HG03354 (cell line): ENCODE measurements around the gene HAX1.
"Not testable (repeated sequence)": the region's sequence is repeated elsewhere in the genome, so short reads cannot be mapped to it uniquely, and the experiment has no call there.

ENCODE experiments used
- ATAC-seq: cut with Tn5 transposase; IDR thresholded peaks from one replicate; pipeline ENCODE4 v1.9.1; 2021; ENCODE audit warnings: mild to moderate bottlenecking; ENCODE audit not compliant: unreplicated experiment, poor library complexity, severe bottlenecking

Gene HAX1

DNA sequence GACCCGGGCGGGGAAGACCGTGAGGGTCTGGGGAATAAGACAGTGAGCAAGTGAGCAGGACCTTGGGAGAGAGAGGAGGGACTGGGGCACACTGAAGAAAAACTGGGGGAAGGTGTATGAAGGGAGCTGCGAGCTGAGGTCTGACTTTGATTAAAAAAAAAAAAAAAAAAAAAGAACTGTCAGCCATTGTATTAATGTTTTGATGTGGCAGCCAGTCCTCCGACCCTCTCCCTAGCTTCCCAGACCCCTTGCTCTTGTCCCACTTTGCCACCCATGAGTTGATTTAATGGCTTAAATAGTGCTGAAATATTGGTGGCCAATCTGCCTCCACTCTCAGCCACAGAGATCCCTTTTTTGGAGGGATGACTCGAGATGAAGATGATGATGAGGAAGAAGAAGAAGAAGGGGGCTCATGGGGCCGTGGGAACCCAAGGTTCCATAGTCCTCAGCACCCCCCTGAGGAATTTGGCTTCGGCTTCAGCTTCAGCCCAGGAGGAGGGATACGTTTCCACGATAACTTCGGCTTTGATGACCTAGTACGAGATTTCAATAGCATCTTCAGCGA lies 652 bp downstream of the HAX1 start:
- ATAC-seq, result no peak

DNA sequence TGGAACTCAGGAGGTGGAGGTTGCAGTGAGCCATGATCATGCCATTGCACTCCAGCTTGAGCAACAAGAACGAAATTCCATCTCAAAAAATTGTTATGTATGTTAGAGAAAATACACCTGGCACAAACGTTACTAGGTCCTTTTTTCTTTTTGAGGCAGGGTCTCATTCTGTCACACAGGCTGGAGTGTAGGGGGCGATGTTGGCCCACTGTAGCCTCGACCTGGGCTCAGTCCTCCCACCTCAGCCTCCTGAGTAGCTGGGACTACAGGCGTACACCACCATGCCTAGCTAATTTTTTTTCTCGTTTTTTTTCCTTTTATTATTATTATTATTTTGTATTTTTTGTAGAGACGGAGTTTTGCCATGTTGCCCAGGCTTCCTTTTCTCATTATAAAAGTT lies 4.4 kb downstream of the HAX1 start:
- ATAC-seq, result no peak

DNA sequence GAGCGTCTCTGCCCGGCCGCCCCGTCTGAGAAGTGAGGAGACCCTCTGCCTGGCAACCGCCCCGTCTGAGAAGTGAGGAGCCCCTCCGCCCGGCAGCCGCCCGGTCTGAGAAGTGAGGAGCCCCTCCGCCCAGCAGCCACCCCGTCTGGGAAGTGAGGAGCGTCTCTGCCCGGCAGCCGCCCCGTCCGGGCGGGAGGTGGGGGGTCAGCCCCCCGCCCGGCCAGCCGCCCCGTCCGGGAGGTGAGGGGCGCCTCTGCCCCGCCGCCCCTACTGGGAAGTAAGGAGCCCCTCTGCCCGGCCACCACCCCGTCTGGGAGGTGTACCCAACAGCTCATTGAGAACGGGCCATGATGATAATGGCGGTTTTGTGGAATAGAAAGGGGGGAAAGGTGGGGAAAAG lies 15.2 kb downstream of the HAX1 start:
- not testable (repeated sequence) for ATAC-seq

DNA sequence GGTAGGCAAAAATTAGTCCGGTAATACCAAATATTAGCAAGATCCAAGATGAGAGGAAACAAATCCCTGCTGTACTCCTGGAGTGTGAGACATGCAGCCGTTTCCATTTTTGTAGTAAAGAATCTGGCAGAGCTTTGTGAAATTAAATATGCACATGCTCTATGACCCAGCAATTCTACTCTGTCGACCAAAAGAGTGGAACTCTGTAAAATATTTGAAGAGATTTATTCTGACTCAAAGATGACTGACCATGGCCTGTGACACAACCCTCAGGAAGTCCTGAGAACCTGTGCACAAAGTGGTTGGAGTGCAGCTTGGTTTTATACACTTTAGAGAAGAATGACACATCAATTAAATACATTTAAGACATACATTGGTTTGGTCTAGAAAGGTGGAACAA lies 16.2 kb downstream of the HAX1 start:
- no peak for ATAC-seq

DNA sequence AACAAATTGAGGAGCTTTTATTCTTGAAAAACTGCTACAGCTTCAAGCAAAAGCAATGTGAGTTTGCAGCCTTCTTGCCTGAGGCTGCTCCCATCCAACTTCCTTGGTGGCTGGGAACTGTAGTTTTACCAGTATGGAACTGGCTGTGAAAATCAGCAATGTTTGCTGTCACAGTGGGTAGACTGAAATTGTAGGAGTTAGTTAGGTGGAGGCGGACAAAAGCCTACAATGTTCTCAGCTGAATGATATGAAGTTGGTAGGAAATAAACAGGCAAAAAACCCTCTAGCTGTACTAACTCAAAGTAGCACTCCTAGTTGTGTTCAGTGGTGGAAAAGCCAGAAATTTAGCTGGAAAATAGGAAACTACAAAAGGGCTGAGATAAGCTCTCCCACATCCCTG lies 18.5 kb downstream of the HAX1 start:
- no peak for ATAC-seq

DNA sequence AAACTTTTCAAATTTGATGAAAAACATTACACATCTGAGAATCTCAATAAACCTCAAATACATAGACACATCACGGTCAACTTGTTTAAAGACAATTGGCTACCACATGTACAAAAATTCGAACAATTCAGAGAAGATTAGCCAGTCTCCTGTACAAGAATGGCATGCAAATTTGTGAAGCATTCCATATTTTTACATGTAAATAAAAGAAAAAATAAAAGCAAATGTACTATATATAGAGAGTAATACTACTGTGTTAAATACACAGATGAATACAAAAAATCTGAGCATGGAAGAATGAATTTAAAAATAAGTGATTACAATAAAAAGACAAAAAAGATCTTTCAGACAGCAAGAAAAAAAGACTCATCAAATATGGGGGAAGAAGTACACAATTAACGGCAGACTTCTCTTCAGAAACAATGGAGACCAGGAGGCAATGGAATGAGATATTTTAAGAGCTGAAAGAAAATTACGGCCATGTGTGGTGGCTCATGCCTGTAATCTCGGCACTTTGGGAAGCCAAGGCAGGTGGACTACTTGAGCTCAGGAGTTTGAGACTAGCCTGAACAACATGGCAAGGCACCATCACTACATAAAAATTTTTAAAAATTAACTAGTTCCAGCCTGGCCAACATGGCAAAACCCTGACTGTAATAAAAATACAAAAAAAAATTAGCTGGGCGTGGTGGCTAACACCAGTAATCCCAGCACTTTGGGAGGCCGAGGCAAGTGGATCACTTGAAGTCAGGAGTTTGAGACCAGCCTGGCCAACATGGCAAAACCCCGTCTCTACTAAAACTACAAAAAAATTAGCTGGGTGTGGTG lies 23.2 kb downstream of the HAX1 start:
- no peak for ATAC-seq

DNA sequence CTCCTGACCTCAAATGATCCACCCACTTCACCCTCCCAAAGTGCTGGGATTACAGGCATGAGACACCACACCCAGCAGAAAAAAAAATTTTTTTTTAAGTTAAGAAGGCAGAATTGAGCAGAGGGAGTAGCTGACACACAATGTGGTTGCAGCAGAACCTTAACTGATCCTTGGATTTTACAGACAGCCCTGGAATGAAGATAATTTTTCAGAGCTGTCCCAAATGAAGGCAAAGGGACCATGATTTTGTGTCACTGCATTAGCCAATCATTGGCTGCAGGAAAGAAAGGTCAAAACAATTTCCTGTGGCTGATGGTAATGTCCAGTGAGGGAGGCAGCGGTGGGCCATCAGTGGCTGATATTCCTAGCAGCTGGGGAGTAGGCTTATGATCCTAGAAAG lies 29.2 kb downstream of the HAX1 start:
- ATAC-seq, result no peak

DNA sequence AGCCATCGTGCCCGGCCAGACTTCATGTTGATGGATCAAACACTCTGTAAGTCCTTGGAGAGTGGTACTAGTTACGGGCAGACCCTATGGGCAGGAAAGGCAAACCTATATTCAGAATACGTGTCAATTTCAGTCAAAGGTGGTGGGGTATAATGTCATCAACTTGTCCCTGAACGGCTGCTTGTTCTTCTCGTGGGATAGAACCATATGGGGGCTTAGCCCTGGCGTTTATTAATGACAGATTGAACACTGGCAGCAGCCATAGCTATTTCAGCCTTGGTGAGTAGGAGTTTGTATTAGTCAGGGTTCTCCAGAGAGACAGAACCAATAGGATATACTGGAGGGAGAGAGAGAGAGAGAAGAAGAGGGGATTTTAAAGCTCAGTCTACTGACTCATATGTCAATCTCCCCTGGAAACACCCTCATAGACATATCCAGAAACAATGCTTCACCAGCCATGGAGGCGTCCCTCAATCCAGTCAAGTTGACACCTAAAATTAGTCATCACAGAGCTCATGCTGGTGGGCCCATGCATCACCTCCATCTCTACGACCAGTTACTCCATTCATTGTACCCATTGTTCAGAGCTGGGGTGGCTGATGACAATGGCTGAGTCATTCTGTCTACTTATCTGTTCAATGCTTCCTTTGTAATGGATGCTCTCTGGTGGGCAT lies 32.4 kb downstream of the HAX1 start:
- ATAC-seq, result no peak

DNA sequence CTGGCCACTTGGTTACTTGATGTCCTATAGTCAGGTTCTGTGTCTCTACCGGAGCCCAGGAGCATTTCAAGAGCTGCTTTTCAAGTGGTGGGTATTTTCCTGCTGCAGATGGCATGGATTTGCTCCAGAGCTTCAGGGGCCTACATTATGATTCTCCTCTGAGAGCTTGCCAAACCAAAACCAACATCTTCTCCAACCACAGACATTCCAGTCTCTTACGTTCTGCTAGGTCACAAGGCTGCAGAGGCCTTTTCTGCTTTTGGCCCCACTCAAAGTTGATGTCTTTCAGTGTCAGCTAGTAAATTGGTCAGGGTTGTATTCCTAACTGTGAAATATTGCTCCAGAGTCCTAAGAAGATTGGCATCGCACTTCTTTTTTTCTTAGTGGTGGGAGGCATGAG lies 33.7 kb downstream of the HAX1 start:
- ATAC-seq, result no peak

DNA sequence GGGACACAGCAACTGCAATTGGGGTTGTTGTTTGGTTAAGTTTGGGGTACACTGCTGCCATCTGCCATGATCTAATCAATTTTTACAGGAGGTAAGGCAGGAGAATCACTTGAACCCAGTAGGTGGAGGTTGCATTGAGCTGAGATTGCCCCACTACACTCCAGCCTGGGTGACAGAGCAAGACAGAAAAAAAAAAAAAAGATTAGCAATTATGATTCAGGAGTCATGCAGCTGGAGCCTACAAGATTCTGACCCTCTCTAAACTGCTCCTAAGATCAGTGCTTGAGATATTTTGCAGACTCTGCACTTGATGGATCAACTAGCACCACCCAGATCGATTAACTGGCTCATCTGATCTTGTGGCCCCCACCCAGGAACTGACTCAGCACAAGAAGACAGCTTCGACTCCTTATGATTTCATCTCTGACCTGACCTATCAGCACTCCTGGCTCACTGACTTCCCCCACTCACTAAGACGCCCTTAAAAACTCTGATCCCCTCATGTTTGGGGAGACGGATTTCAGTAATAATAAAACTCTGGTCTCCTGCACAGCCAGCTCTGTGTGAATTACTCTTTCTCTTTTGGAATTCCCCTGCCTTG lies 35.3 kb downstream of the HAX1 start:
- not testable (repeated sequence) for ATAC-seq

DNA sequence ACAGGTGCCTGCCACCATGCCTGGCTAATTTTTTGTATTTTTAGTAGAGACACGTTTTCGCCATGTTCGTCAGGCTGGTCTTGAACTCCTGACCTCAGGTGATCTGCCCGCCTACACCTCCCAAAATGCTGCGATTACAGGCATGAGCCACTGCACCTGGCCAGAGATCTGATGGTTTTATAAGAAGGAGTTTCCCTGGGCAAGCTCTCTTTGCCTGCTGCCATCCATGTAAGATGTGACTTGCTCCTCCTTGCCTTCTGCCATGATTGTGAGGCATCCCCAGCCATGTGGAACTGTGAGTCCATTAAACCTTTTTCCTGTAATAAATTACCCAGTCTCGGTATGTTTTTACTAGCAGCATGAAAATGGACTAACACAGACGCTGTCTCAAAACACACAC lies 36.7 kb downstream of the HAX1 start:
- ATAC-seq, result not testable (repeated sequence)

DNA sequence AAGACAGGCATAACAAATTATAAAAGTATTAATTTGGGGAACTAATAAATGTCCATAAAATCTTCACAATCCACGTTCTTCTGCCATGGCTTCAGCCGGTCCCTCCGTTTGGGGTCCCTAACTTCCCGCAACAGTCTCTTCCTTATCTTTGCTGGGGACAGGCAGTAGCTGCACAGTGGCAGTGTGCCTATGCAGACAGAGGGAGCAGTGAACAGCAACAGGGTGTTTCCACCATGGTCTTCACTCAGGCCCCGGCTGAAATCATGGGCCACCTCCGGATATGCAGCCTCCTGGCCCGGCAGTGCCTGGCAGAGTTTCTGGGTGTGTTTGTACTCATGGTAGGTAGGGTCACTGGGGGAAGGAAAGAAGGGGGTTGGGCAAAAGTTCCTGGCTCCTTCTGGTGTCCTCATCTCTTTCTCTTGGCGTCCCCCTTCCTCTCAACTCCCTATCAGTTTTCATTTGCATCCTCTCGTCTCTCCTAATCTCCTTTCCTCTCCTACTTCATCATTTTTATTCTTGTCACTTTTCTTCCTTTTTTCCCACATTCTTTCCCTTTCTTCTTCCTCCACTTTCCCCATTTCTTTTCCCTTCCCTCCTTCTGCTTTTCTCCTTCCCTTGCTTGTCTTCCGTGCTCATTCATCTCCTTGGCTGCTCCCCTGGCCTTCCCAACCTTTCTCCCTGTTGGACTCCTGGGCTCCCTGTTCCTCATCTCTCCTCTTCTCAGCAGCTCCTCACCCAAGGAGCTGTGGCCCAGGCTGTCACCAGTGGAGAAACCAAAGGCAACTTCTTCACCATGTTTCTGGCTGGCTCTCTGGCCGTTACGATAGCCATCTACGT lies 40.0 kb downstream of the HAX1 start:
- not testable (repeated sequence) for ATAC-seq

DNA sequence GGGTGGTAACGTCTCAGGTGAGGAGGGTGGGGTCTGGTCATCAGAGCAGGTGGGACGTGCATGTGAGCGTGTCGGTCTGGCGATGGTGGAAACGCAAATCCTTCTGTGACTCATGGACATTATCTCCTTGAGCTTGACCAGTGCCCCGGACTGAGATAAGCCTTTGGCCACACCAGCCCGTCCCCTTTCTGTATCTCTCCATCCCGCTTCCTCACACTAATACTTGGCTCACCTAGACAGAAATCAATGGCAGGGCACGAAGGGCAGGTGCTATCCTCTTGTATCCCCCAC lies 40.6 kb downstream of the HAX1 start:
- no peak for ATAC-seq

DNA sequence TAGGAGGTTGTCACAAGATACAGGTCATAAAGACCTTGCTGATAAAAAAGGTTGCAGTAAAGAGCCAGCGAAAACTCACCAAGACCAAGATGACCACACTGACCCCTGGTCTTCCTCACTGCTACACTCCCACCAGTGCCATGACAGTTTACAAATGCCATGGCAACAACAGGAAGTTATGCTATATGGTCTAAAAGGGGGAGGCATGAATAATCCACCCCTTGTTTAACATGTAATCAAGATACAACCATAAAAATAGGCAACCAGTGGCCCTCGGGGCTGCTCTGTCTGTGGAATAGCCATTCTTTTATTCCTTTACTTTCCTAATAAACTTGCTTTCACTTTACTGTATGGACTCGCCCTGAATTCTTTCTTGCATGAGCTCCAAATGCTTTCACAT lies 41.8 kb downstream of the HAX1 start:
- not testable (repeated sequence) for ATAC-seq

DNA sequence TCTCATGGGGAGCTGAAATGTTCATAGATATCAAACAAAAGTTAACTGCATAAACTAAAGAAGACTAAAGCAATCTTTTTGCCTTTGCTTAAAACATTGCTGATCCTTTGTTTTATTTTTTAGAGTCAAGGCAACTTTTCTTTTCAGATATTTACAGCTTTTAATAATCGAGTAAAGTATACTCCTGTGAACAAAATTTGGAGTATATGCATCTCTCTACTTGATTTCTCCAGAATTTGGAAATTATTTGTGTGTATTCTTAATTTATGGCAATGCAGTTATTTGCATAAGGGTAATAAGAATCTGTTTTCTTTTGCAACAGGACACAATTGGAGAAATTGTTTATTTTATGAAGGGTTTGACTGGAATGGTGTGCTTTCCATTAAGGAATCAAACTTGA lies 44.3 kb downstream of the HAX1 start:
- ATAC-seq, result no peak

DNA sequence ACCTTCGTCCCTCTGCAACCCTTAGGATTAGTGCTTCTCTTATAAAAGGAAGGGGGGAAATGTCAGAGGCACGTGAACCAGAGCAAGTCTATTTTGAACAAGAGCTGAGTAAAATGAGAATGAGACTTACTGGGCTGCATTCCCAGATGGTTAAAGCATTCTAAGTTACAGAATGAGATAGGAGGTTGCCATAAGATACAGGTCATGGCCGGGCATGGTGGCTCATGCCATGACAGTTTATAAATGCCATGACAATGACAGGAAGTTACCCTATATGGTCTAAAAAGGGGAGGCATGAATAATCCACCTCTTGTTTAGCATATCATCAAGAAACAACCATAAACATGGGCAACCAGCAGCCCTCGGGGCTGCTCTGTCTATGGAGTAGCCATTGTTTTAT lies 46.0 kb downstream of the HAX1 start:
- ATAC-seq, result no peak

DNA sequence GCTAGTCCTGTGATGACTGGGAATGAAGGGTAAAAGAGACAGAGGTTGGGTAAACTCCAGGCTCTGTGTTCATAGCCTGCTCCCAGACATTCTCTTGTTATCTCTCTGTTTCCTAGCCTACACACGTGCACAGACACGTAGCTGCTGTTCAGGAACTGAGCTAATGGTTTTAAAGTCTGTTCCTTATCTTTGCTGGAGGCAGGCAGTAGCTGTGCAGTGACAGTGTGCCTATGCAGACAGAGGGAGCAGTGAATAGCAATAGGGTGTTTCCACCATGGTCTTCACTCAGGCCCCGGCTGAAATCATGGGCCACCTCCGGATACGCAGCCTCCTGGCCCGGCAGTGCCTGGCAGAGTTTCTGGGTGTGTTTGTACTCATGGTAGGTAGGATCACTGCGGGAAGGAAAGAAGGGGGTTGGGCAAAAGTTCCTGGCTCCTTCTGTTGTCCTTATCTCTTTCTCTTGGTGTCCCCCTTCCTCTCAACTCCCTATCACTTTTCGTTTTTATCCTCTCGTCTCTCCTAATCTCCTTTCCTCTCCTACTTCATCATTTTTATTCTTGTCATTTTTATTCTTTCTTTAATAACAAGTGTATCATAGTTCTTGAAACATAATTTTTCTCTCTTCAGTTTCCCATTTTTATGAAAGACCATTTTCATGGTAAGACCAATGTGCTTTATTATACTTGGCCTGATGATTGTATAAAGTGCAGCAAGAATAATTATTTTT lies 48.6 kb downstream of the HAX1 start, which contains the start of gene AQP10:
Gene AQP10 (plus strand): TSS at position 212 of the 727 bp plus-strand sequence. CDS start 63 bp downstream, at position 275.
- ATAC-seq, result no peak

DNA sequence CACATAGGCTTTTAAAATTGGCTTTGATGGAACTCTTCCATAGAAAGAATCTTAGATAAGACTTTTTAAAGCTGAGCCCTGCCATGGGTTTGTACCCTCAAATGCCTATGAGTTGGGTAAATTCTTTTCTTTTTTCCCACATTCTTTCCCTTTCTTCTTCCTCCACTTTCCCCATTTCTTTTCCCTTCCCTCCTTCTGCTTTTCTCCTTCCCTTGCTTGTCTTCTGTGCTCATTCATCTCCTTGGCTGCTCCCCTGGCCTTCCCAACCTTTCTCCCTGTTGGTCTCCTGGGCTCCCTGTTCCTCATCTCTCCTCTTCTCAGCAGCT lies 49.1 kb downstream of the HAX1 start:
- not testable (repeated sequence) for ATAC-seq

DNA sequence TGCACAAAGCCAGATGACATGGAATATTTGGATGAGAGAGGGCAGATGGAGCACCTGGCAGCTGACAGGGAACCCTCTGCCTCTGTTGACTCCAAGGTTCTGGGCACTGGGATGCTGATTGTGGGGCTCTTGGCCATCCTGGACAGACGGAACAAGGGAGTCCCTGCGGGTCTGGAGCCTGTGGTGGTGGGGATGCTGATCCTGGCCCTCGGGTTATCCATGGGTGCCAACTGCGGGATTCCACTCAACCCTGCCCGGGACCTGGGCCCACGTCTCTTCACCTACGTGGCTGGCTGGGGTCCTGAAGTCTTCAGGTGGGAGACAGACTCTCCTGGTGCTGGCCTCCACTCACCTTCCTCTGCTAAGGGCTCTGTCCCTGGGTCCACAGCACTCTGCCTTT lies 51.1 kb downstream of the HAX1 start:
- no peak for ATAC-seq
